ENCODE data around the gene EYA2. TPM values are rescaled to one million over a fixed set of nuclear protein-coding genes. Genes with fewer than 3 reads are reported as not detected.

EYA2 gene
- total RNA-seq, 4 donors from 2014 or later: 0.47 to 4.1 (median 2.2) TPM

- Histone ChIP-seq H3K27me3 (no peaks in the 10 kb centered on the region), H3K9me3 (no peaks in the 10 kb centered on the region), H3K36me3 (peaks cover 0 to 100% of the 10 kb centered on the region in 2 donors), H3K27ac (no peak overlapping the region), H3K4me3 (no peak overlapping the region), H3K4me1 (peaks cover 0 to 6% (median 0%) of the 10 kb centered on the region in 3 donors)
- no peak for ATAC-seq
- TF ChIP-seq POLR2A (IDR thresholded peaks at IDR 0.05) (no peak), EP300 (IDR thresholded peaks at IDR 0.05) (no peak), POLR2AphosphoS5 (IDR thresholded peaks at IDR 0.05) (no peak), CTCF (IDR thresholded peaks at IDR 0.05) (no peak)
- 71 to 72% methylated on average over 7 to 11 of the region's 12 CpGs for WGBS, 2 donors (ENCODE audit: low coverage in 1 of 2)
Observed at GRCh38 chr20:47217482-47218446, 323.1 kb downstream of the EYA2 start.

GRCh38 chr20:47220161-47220582, 325.5 kb downstream of the EYA2 start:
- TF ChIP-seq CTCF (IDR thresholded peaks at IDR 0.05): peak in 3 of 4 experiments; percentile 20 to 45 (median 32)
- TF ChIP-seq EP300 (IDR thresholded peaks at IDR 0.05): no peak
- Histone ChIP-seq H3K36me3 (peaks cover 0 to 100% of the 10 kb centered on the region in 2 donors), H3K4me3 (no peak overlapping the region), H3K27ac (no peak overlapping the region), H3K9me3 (no peaks in the 10 kb centered on the region), H3K4me1 (peaks cover 0 to 6% (median 0%) of the 10 kb centered on the region in 3 donors), H3K27me3 (no peaks in the 10 kb centered on the region)
- WGBS, 2 donors (ENCODE audit: low coverage in 1 of 2): 50 to 87% methylated on average over 1 to 3 of the region's 8 CpGs
- ATAC-seq: no peak

- Histone ChIP-seq H3K4me1 (peaks cover 0 to 6% (median 0%) of the 10 kb centered on the region in 3 donors), H3K4me3 (no peak overlapping the region), H3K27me3 (no peaks in the 10 kb centered on the region), H3K27ac (no peak overlapping the region), H3K9me3 (no peaks in the 10 kb centered on the region), H3K36me3 (peaks cover 0 to 100% of the 10 kb centered on the region in 2 donors)
- 93 to 100% methylated on average over 2 to 9 of the region's 16 CpGs for WGBS, 2 donors (ENCODE audit: low coverage in 1 of 2)
- ATAC-seq: no peak
- TF ChIP-seq POLR2AphosphoS5 (IDR thresholded peaks at IDR 0.05) (no peak), CTCF (IDR thresholded peaks at IDR 0.05) (no peak), POLR2A (IDR thresholded peaks at IDR 0.05) (no peak), EP300 (IDR thresholded peaks at IDR 0.05) (no peak)
Observed at GRCh38 chr20:47221036-47221625, 326.5 kb downstream of the EYA2 start.

GRCh38 chr20:47222468-47223119, 328.0 kb downstream of the EYA2 start:
- no peak for ATAC-seq
- no peak overlapping the region for H3K27ac ChIP-seq
- 71 to 86% methylated on average over 1 to 12 of the region's 12 CpGs for WGBS, 2 donors (ENCODE audit: low coverage in 1 of 2)
- H3K36me3 ChIP-seq: peaks cover 0 to 100% of the 10 kb centered on the region in 2 donors
- peaks cover 0 to 6% (median 0%) of the 10 kb centered on the region in 3 donors for H3K4me1 ChIP-seq
- no peaks in the 10 kb centered on the region for H3K27me3 ChIP-seq
- no peak overlapping the region for H3K4me3 ChIP-seq
- H3K9me3 ChIP-seq: no peaks in the 10 kb centered on the region
- TF ChIP-seq EP300 (IDR thresholded peaks at IDR 0.05) (no peak), POLR2A (IDR thresholded peaks at IDR 0.05) (no peak), POLR2AphosphoS5 (IDR thresholded peaks at IDR 0.05) (no peak), CTCF (IDR thresholded peaks at IDR 0.05) (no peak)

Measured in gastroesophageal sphincter (tissue), 4 donors.